Measurements from ENCODE around the gene ULBP2.

DNA sequence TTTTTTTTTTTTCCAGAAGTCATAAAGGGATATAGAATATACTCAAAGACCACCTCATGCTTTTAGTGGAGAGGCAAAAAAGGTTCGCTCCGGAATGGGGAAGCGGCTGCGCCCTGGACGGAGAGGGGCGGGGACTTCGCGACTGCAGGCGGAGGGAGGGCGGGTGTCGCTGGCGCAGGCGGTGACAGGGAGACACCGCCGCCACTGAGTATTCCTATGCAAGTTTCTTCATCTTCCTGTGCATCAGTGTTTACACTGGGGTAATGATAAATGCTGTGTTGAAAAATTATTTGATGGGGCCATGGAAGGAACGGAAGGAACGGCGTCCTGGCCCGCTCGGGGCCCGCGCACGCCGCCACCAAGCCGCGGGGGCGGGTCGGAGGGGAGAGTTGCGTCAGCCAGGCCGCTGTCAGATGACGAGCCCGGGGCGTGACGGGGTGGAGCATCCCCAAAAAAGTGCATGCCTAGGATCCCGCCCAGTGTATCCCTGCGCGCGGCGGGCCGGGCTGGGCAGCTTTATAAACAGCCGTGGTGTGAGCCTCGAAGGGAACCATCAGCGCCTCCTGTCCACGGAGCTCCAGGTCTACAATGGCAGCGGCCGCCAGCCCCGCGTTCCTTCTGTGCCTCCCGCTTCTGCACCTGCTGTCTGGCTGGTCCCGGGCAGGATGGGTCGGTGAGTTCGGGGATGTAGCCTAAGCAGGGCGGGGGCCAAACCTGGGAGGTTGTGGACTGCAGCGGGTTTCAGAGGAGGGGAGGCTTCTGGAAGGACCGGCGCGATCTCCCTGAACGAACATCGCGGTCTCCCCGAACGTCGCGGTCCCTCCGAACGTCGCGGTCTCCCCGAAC, 21.9 kb downstream of the ULBP2 start, which contains the start of gene ULBP1:
- TF ChIP-seq EZH2 (IDR thresholded peaks at IDR 0.05) = no peak
- peak; percentile 74 for TF ChIP-seq POLR2AphosphoS5 (IDR thresholded peaks at IDR 0.05; ENCODE audit: borderline replicate concordance, low read depth, low read length)
- no peak for TF ChIP-seq FOXP2 (optimal IDR thresholded peaks at IDR 0.05; ENCODE audit: control extremely low read depth, extremely low read length, insufficient read depth)
